NCI-H1105 treated with DMSO at 0.1 percent for 48 hours (cell line): ENCODE data around the gene KRT75.

Experiments
- DNase-seq: peaks from one replicate; lab custom pipeline; 2025; lab: John Stamatoyannopoulos, UW

KRT75 gene

DNA sequence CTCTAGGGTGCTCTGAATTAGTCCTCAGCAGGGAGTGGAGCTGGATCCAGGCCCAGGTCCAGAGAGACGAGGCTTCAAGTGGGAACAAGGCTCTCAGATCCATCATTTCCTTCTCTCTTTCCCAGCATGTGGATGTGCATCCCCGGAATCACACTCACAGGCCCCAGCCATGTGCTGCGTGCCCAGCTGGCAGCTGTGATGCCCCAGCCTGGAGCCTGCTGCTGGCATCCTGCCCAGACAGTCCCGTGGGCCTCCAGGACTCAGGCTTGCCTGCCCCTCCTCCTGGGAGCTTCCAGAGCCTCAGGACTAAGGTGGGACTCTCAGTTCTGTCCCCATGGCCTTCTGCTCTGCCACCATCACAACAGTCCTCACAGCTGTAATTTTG, 42.6 kb downstream of the KRT75 start:
- peak; percentile 76 for DNase-seq

DNA sequence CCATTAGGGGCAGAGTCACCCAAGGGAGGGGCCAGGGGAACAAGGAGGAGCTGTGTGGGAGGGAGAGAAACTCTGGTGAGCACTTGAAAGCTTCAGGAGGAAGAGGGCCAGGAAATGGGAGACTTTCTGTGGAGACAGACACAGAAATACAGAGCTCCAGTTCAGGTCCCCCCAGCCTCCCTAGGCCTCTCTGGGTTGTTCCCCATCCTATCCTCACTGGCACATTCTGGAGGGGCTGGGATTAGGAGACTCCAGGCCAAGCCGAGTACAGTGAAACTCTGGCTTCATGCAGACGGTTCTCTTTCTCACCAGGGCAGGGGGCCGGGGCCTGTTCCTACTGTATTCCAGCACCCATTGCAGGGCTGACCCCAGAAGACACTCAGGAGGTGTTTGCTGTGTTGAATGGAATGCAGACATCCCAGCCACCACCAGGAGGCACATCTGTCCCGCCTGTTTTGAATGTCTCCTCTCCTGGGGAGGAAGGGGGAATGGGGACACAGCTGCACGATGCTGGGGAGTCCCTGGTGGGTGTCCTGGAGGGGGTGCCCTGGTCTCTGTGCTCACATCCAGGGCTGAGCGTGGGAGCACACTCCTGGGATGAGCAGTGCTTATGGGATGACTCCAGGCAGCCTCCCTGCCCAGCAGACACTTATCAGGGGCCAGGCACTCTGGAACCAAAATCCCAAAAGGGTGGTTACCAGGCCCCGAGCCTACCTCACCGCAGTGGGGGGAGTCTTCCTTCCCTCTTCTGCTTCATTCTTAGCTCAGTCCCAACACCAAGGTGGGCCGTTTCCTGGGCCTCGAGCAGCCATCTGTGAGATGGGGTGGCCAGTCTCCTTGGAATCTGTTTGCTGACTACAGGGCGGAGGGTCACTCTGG, 43.2 kb downstream of the KRT75 start:
- DNase-seq: no peak

DNA sequence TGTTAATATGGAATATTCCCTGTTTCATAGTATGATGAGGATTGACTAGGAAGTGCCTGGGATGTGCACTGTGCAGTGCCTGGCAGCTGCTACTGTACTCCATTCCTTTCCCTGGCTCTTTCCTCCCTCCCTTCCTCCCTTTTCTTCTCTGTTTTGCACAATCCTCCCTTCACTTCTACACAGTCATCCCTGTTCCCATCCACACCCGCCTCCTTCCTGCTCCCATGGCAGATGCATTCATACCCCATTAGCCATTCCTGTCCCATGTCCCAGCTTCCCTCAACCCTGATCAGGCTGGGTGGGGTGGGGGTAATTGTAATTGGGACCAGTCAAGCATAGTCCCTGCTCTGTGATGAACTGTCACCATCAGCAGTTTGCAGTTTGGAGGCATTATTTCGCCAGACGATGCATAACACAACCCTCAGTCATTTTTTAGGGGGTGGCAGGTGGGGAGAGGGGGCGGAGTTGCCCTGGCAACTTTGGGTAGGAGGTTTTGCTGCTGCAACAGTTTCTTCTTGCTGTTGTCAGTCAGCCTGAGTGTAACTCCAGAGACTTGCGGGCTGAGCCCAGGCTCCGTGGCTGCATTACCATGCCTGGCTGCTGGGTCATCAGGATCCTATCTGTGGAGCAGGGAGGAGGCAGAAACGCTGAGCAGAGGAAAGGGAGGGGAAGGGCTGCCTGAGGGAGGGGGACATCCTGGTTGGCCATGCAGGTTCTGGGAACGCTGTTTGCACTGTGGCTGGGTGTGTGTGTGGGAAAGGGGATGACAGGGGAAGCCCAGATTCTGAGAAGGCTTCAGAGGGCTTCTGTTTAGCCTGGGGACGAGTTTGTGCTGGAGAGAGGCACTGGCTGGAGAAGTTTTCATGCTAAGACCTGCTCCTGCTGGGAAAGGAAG, 44.6 kb downstream of the KRT75 start:
- DNase-seq: no peak

GRCh38 chr12:52387859-52388258, 46.3 kb downstream of the KRT75 start:
- no peak for DNase-seq

GRCh38 chr12:52385226-52385702, 48.9 kb downstream of the KRT75 start, which contains the start of gene KRT84:
KRT84 (minus strand) TSS chr12:52385652; CDS start chr12:52385585, 67 bp downstream.
- DNase-seq: no peak

- DNase-seq: no peak
These were observed 50.8 kb downstream of the KRT75 start for GRCh38 chr12:52383331-52383730.

GRCh38 chr12:52382854-52383253, 51.3 kb downstream of the KRT75 start:
- no peak for DNase-seq

GRCh38 chr12:52381206-52381605, 53.0 kb downstream of the KRT75 start:
- no peak for DNase-seq

DNA sequence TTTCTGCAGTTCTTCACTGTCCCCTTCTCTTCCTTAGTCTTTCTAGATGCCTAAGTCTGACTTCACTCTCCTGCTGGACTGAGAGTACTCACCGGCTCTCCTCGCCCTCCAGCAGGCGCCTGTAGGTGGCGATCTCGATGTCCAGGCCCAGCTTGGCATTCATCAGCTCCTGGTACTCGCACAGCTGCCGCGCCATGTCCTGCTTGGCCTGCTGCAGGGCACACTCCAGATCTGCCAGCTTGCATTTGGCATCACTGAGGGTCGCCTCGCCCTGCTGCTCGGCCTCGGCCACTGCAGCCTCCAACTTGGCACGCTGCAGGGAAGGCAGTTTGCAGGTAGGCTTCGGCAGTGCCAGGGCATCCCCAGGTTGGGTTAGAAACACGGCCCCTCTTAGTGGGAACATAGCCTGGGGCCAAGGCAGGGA, 53.9 kb downstream of the KRT75 start:
- DNase-seq: no peak

DNA sequence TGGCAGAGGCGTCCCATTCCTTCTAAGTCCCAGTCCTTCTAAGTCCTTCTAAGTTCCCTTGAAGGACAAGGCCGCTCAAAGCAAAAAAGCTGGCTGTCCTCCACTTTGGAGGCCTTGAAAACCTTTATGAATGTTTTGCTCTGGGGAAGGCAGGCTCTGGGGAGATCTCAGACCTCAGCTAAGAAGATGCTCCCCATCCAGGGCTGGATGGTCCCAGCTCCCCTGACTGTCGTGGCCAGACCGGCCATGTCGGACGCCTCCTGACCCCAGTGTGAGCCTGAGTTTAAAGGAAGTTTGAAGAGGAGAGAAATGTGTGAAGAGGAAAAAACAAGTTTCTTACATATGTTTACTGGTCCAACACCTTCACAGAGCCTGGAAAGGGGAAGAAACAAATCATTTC, 54.6 kb downstream of the KRT75 start:
- DNase-seq: no peak

- DNase-seq: no peak
These were observed 56.1 kb downstream of the KRT75 start for GRCh38 chr12:52378091-52378490.

GRCh38 chr12:52377266-52377665, 56.9 kb downstream of the KRT75 start:
- no peak for DNase-seq
